ENCODE data around the gene PGD. TPM values are rescaled to one million over a fixed set of nuclear protein-coding genes. Genes with fewer than 3 reads are reported as not detected.
"Not testable (repeated sequence)": the region's sequence is repeated elsewhere in the genome, so short reads cannot be mapped to it uniquely, and the experiment has no call there.

PGD gene
- total RNA-seq, 1 donor from 2014 or later: 37.9 TPM

DNA sequence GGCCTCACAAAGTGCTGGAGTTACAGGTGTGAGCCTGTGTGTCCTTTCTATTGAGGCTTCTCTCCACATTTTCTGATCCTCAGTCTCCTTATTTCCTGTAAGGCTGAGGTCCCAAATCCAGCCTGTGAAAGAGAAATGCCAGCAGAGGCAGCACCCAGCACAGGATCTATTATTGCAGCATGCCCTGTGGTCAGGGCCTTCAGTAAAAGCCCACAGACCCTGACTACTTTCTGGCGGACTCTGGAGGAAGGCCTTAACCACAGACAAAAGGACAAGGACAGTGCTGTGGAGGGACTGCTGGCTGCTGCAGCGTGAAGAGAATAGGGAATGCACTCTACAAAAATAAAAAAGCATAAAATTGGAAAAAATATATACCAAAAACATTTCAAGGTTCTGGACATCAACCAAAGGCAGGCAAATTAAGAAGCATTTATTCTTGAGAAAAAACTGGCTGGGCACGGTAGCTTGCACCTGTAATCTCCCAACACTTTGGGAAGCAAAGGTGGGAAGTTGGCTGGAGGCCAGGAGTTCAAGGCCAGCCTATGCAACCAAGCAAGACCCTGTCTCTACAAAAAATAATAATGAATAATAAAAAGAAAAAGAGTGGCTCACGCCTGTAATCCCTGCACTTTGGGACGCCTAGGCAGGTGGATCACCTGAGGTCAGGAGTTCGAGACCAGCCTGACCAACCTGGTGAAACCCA, 9.4 kb upstream of the PGD start:
- DNase-seq: no peak
- no peak for ATAC-seq
- intact Hi-C loops (cut with micrococcal nuclease): no loop called here

DNA sequence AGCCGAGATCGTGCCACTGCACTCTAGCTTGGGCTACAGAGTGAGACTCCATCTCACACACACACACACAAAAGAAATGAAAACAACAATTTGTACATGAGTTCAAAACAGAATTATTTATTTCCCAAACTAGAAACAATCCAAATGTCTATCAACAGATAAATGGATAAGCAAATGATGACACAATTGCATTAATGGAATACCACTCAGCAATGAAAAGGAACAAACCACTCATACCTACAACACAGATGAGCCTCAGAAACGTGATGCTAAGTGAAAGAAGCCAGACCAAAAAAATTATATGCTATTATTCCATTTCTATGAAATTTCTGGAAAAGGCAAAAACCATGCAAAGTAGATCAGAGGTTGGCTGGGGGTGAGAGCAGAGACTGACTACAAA, 2.0 kb upstream of the PGD start:
- DNase-seq (no peak), ATAC-seq (no peak)
- intact Hi-C loops (cut with micrococcal nuclease): no loop called here

DNA sequence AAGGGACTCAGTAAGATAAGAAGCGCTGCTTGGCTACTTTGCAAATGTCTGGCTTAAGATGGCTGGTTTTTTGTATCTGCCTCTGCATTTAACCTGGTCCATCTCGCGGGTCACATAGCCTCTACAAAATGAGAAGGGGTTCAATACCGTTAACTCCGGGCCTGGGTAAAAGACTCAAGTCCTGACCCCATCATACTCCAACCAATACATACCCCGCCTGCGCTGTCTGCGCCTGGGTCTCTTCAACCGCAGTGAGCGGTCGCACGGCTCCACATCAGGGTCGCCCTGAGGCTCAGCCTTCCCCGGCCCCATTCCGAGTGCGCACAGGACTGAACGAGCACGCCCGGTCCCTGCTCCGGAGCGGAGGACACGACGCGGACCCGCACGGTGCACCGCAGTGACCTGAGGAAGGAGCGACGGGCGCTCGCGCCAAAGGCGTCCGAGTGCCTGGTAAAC, 558 bp upstream of the PGD start:
- intact Hi-C loops (cut with micrococcal nuclease): no loop called here
- ATAC-seq (no peak), DNase-seq (no peak)

DNA sequence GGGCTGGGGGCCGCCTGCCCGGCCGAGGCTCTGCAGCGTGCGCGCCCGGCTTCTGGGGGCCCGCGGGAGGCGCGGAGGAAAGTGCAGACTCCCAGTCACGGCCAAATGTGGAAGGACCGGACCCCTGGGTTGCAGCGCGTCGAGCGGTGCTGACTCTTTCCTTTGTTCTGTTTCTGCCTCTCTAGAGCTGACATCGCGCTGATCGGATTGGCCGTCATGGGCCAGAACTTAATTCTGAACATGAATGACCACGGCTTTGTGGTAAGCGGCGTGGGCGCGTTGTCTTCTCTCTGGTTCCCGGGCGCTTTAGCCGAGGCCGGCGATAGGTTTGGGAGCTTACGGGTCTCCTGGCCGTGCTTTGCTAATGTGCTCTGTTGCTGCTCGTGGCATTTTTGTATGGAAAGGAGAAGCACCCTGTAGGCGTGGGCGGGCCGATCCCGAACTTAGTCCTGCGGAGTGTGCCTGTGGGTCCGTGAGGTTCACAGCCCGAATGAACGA, 629 bp downstream of the PGD start:
- ATAC-seq (no peak), DNase-seq (peak; percentile 45)
- intact Hi-C loops (cut with micrococcal nuclease): no loop called here

DNA sequence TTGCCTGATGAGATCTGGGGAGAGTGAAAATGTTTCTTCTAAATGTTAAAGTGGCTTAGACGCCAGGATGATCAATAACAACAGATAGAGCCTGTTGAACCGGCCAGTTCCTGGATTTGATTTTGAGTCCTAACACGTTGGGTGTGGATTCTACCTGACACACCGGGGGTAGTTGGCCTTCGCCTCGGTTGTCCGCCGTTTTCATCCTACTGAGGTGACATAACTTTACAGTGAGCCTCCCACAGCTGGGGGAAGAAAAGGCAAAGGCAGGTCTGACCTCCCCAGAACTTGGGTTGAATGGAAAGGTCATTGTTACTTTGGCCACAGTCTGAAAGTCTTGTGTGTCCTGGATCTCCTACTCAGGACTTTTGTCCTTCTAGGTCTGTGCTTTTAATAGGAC, 1.1 kb downstream of the PGD start:
- intact Hi-C loops (cut with micrococcal nuclease): no loop called here
- DNase-seq: no peak
- ATAC-seq: no peak

DNA sequence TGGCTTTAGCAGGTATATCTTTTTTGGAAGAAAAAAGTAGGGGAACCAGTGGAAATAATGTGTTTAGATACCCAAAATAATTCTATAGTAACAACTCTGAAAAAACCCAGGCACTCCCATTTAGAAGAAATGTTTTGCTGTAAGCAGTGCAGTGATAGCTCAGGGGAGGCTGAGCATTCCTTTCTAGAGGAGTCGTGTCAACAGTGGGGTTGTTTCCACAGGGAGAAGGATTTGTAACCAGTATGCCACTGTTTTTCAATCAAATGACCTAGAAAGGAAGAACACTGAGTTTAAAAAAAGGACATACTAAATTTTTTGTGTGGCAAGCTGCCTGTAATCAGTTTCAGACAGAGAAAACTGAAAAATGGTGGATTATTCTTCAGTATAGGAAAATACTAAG, 2.4 kb downstream of the PGD start:
- DNase-seq (no peak), ATAC-seq (no peak)
- intact Hi-C loops (cut with micrococcal nuclease): no loop called here

DNA sequence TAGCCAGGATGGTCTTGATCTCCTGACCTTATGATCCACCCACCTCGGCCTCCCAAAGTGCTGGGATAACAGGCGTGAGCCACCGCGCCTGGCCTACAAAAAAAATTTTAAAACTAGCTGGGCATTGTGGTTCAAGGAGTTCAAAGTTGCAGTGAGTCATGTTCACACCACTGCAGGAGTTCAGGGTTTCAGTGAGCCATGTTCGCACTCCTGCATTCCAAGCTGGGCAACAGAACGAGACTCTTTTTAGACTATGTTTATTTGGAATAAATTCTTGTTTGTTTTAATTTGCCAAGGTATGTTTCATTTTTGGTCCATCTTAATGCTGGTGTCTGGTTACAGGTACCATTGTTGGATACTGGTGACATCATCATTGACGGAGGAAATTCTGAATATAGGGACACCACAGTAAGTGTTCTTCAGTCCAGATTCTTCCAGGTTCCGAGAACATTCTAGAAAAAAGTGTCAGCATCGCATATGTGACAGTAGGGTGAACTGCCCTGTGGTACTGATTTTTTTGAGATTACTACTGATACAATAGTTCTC, 3.9 kb downstream of the PGD start:
- ATAC-seq: no peak
- no peak for DNase-seq
- intact Hi-C loops (cut with micrococcal nuclease): no loop called here

DNA sequence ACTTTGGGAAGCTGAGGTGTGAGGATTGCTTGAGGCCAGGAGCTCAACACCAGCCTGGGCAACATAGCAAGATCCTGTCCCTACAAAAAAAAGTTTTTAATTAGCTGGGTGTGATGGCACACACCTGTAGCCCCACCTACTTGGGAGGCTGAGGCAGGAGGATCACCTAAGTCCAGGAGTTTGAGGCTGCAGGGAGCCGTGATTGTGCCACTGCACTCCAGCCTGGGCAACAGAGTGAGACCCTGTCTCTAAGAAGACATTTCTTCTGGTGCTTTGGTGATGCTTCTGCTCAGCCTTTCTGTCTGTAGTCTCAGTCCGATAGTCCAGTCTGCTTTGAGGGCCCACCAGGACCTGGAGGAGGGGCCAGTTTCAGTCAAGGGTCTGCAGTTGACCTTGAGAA, 8.3 kb downstream of the PGD start:
- intact Hi-C loops (cut with micrococcal nuclease): no loop called here
- DNase-seq (no peak), ATAC-seq (no peak)

DNA sequence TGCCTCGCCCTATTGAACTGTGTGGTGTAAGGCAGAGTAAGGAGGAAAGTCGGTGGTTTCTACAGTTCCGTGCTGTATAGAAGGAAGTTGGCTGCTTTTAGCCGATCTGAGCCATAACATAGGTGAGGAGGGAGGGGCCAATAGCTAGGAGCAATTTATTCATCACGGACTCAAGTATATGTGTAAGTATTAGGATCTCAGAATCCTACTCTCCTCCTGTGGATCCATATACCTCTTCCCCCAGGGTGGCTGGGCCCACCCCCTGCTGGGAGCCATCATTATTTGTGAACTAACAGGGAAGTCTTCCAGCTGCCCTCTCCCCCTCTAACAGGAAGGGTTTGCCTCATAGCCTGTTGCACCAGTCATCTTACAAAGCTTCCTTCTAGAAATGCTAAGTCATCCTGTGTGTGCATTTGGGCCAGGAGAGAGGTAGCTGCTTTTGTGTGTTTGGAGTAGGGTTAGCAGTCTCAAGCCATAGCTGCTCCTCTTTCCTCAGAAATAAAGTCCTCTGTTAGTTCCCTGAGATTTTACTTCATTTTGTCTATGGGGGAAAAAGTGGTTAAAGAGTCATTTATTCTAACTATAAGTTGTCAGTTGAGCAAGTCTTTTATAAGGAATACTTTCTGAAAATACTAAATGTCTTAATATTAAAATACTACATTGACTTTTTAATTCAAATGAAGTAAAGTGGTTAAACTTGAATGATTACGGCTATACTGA, 16.5 kb downstream of the PGD start:
- no peak for DNase-seq
- intact Hi-C loops (cut with micrococcal nuclease): no loop called here

DNA sequence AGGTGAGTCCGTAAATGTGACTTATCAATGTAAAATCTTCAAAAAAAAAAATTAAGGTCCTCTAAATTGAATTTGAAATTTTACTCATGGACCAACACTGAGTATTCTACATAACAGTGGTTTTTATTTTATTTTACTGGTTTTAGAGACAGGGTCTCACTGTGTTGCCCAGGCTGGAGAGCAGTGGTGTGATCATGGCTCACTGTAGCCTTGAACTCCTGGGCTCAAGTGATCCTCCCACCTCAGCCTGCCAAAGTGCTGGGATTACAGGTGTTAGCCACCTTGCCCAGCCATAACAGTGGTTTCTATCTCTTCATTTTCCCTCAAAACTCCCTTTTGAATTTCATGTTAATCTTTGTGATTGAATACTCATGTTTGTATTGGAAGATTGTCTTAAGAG, 17.1 kb downstream of the PGD start:
- DNase-seq; intact Hi-C loops (cut with micrococcal nuclease); ATAC-seq: not testable (repeated sequence)

More for the DNA sequence above, 16.5 kb downstream of the PGD start:
- peak; percentile 76 for ATAC-seq

DNA sequence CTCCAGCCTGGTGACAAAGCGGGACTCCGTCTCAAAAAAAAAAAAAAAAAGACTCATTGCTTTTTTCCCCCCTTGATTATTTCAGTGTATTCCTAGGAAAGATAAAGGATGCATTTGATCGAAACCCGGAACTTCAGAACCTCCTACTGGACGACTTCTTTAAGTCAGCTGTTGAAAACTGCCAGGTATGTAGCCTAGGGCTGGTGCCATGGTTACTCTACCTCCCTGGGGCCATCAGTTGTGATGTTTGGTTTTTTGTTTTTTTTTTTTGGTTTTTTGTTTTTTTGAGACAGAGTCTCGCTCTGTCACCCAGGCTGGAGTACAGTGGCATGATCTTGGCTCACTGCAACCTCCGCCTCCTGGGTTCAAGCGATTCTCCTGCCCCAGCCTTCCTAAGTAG, 19.9 kb downstream of the PGD start:
- DNase-seq; intact Hi-C loops (cut with micrococcal nuclease); ATAC-seq: not testable (repeated sequence)

DNA sequence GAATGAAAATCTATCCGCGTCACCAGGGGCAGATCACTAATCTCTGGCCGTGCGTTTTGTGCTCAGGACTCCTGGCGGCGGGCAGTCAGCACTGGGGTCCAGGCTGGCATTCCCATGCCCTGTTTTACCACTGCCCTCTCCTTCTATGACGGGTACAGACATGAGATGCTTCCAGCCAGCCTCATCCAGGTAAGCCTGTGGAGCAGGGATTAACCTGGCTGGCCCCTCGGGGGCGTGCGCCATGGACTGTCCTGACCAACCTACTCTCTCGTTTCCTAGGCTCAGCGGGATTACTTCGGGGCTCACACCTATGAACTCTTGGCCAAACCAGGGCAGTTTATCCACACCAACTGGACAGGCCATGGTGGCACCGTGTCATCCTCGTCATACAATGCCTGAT, 20.5 kb downstream of the PGD start:
- intact Hi-C loops (cut with micrococcal nuclease): no loop called here
- ATAC-seq (no peak), DNase-seq (no peak)

DNA sequence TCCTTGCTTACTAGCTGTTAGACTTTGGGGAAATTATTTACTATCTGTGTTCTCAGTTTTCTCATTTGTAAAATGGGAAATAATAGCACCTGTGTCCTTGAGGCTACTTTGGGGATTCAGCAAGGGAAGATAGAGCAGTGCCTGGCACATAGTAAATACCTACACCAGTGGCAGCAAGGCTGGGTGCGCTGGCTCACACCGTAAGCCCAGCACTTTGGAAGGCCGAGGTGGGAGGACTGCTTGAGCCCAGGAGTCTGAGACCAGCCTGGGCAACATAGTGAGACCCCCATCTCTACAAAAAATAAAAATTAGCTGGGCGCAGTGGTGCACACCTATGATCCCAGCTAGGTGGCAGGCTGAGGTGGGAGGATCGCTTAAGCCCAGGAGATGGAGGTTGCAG, 22.8 kb downstream of the PGD start:
- intact Hi-C loops (cut with micrococcal nuclease): loop anchor here (10.0 kb wide), 1 partner anchor 47 kb away; no protein-coding TSS in a partner anchor
- DNase-seq: no peak
- ATAC-seq: no peak

DNA sequence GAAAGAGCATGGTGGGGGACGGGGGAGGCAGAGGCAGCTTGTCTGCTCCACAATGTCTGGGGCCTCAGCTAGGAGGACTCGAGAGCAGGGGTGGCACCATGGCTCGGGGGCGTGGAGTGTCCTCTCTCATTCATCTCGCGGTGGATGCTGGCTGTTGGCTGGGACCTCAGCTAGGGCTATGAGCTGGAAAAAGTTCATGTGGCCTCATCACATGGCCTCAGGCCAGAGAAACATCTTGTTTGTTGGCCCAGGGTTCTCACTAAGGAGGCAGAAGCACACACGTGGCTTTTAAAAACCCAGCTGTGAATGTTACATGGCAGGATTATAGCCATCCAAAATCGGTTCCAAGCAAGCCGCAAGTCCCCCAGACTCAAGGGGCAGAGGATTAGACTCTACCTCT, 25.2 kb downstream of the PGD start:
- ATAC-seq: peak; percentile 28
- intact Hi-C loops (cut with micrococcal nuclease): loop anchor here (10.0 kb wide), 1 partner anchor 49 kb away; no protein-coding TSS in a partner anchor

DNA sequence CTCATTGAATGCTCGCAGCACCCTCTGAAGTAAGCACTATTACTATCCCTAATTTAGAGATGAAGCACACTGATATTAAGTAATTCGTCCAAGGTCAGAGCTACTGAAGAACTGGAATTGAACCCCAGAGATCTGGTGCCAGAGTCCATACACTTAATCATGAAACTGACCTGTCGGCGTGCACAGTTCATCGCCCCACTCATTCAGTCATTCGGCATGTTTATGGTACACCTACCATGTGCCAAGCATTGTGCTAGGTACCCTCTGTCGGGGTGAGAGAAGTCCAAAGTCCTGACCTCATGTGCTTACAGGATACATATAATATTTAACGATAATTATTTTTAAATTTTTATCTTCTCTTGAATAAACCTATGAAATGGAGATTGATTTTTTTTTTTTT, 25.8 kb downstream of the PGD start:
- DNase-seq (no peak), ATAC-seq (no peak)
- intact Hi-C loops (cut with micrococcal nuclease): loop anchor here (10.0 kb wide), 1 partner anchor 50 kb away; no protein-coding TSS in a partner anchor

More for the DNA sequence above, 25.2 kb downstream of the PGD start:
- DNase-seq: peak; percentile 59

DNA sequence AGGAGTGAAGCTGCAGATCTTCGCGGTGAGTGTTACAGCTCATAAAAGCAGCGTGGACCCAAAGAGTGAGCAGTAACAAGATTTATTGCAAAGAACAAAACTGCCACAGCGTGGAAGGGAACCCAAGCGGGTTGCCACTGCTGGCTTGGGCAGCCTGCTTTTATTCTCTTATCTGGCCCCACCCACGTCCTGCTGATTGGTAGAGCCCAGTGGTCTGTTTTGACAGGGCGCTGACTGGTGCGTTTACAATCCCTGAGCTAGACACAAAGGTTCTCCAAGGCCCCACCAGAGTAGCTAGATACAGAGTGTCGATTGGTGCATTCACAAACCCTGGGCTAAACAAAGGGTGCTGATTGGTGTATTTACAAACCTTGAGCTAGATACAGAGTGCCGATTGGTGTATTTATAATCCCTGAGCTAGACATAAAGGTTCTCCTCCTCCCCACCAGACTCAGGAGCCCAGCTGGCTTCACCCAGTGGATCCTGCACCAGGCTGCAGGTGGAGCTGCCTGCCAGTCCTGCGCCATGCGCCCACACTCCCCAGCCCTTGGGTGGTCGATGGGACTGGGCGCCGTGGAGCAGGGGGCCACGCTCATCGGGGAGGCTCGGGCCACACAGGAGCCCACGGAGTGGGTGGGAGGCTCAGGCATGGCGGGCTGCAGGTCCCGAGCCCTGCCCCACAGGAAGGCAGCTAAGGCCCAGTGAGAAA, 27.1 kb downstream of the PGD start:
- intact Hi-C loops (cut with micrococcal nuclease): loop anchor here (10.0 kb wide), 1 partner anchor 51 kb away; no protein-coding TSS in a partner anchor

DNA sequence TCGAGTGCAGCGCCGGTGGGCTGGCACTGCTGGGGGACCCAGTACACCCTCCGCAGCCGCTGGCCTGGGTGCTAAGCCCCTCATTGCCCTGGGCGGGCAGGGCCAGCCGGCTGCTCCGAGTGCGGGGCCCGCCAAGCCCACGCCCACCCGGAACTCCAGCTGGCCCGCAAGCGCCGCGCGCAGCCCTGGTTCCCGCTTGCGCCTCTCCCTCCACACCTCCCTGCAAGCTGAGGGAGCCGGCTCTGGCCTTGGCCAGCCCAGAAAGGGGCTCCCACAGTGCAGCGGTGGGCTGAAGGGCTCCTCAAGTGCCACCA, 27.6 kb downstream of the PGD start:
- not testable (repeated sequence) for ATAC-seq, DNase-seq
- intact Hi-C loops (cut with micrococcal nuclease): loop anchor here (10.0 kb wide), 1 partner anchor 52 kb away; no protein-coding TSS in a partner anchor

More for the DNA sequence above, 27.1 kb downstream of the PGD start:
- ATAC-seq, DNase-seq: not testable (repeated sequence)

DNA sequence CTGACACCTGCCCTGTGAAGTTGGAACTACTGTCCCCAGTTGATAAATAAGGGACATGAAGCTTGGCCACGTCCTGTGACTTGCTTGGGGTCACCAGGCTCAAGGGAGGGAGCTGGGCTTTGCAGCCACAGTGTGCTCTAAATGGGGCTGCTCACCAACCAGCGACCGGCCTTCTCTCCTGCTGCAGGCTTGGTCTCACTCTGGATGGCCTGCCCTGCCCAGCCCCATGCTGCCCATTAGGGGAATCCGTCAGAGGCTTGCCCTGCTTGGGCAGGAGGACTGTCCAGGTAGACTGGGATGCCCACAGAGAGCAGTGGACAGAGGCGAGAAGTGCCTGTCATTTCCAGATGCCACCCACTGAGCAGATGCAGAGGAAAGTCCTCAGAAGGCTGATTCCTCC, 30.1 kb downstream of the PGD start:
- no peak for DNase-seq
- ATAC-seq: no peak
- intact Hi-C loops (cut with micrococcal nuclease): loop anchor here (10.0 kb wide), 1 partner anchor 54 kb away; no protein-coding TSS in a partner anchor

DNA sequence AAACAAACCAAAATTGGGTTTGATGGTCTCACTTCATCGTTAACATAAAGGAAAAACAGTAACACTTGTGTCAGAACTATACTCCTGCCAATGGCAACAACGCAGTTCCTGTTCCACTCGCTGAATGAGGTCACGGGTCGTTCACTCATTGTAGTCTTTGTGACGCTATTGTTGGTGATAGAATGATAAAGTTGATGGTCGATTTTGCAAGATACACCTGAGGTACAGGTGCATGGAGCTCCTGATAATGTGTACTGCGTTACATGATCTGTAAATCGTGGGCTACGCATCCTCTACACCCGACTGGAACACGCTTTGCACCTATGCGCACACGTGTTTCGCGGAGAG, 31.0 kb downstream of the PGD start:
- ATAC-seq: no peak

More for the DNA sequence above, 31.0 kb downstream of the PGD start:
- no peak for DNase-seq
- intact Hi-C loops (cut with micrococcal nuclease): loop anchor here (10.0 kb wide), 1 partner anchor 55 kb away; no protein-coding TSS in a partner anchor
